B cell (primary cell): ENCODE results near the gene CTBP2. TPM values are rescaled to one million over a fixed set of nuclear protein-coding genes. Genes with fewer than 3 reads are reported as not detected.

ENCODE experiments used
- ATAC-seq: fragments of 200-7000 bp; cut with Tn5 transposase; one replicate; pipeline ENCODE4 v1.10.0; 2021; ENCODE audit warnings: low read depth, mild to moderate bottlenecking, moderate number of reproducible peaks, moderate library complexity
- CTCF ChIA-PET: fragments of 350-600 bp; sonication (Branson Sonifier 250); formaldehyde crosslinking; loops from one replicate; lab custom pipeline; 2021; ENCODE audit warnings: antibody characterized with exemption, inconsistent platforms; lab: Charles Lee
- POLR2A ChIA-PET: fragments of 350-600 bp; sonication (Branson Sonifier 250); formaldehyde crosslinking; loops from one replicate; lab custom pipeline; 2021; ENCODE audit warnings: antibody characterized with exemption; lab: Charles Lee
- DNase-seq: peaks from one replicate; pipeline ENCODE4 v3.0.0; 2013
- H2AFZ ChIP-seq: 2 replicates; pipeline ENCODE4 v1.6.1; 2012; ENCODE audit warnings: mild to moderate bottlenecking, low read depth, low read length; ENCODE audit not compliant: insufficient read depth, poor library complexity, severe bottlenecking
- H3K27ac ChIP-seq, 2 donors: 1 replicate in 1 of 2; 2 replicates in 1 of 2; pipeline ENCODE4 v1.5.1; 2012 to 2013; ENCODE audit warnings: low read length in 2 of 2, mild to moderate bottlenecking in 2 of 2, moderate library complexity in 1 of 2
- H3K27me3 ChIP-seq, 4 experiments: fragments of 200-600 bp in 1 of 4; sonication (generic) in 1 of 4; replicated peaks in 1 of 4; 1 replicate in 2 of 4; 2 replicates in 2 of 4; pipeline versions ENCODE4 v1.6.1 to v1.7.0; 2013 to 2016; ENCODE audit warnings: low read length in 3 of 4, mild to moderate bottlenecking in 2 of 4, mixed read lengths in 1 of 4, moderate library complexity in 1 of 4; ENCODE audit not compliant: insufficient read depth in 4 of 4, control insufficient read depth in 3 of 4; ENCODE audit errors: control extremely low read depth in 1 of 4
- H3K36me3 ChIP-seq, 2 experiments: replicated peaks in 1 of 2; 1 replicate in 1 of 2; 2 replicates in 1 of 2; pipeline versions ENCODE4 v1.6.1 to v1.7.1; 2013; ENCODE audit warnings: low read length in 1 of 2; ENCODE audit not compliant: insufficient read depth in 2 of 2, control insufficient read depth in 1 of 2; ENCODE audit errors: control extremely low read depth in 1 of 2, extremely low read depth in 1 of 2
- H3K4me1 ChIP-seq, 2 donors: fragments of 200-600 bp in 1 of 2; sonication (generic) in 1 of 2; 1 replicate in 1 of 2; 2 replicates in 1 of 2; pipeline versions ENCODE4 v1.5.1 to v1.6.1; 2013 to 2017; ENCODE audit warnings: low read length in 2 of 2; ENCODE audit not compliant: control insufficient read depth in 2 of 2, insufficient read depth in 2 of 2
- H3K4me2 ChIP-seq: replicated peaks from 2 replicates; pipeline ENCODE3; 2012; ENCODE audit warnings: mild to moderate bottlenecking, low read depth, low read length; ENCODE audit not compliant: poor library complexity, severe bottlenecking
- H3K4me3 ChIP-seq, 5 experiments: fragments of 200-600 bp in 1 of 5; sonication (generic) in 1 of 5; 1 replicate in 3 of 5; 2 replicates in 2 of 5; pipeline versions ENCODE4 v1.5.1 to v1.7.0; 2011 to 2016; ENCODE audit warnings: low read length in 4 of 5, mild to moderate bottlenecking in 4 of 5, low read depth in 2 of 5, control low read depth in 1 of 5, moderate library complexity in 1 of 5; ENCODE audit not compliant: insufficient read depth in 1 of 5; ENCODE audit errors: control extremely low read depth in 1 of 5, extremely low read depth in 1 of 5
- H3K79me2 ChIP-seq: fragments of 200-600 bp; sonication (generic); one replicate; pipeline ENCODE4 v1.6.0; 2016; ENCODE audit warnings: low read length; ENCODE audit not compliant: control insufficient read depth, insufficient read depth
- H3K9ac ChIP-seq: fragments of 200-600 bp; sonication (generic); 2 replicates; pipeline ENCODE4 v1.6.1; 2017; ENCODE audit warnings: mild to moderate bottlenecking, low read length, moderate library complexity
- H3K9me3 ChIP-seq, 3 donors: one replicate each; pipeline versions ENCODE4 v1.6.1 to v1.7.1; 2013; ENCODE audit warnings: low read length in 2 of 3; ENCODE audit not compliant: control insufficient read depth in 2 of 3, insufficient read depth in 1 of 3; ENCODE audit errors: control extremely low read depth in 1 of 3
- H4K20me1 ChIP-seq: 2 replicates; pipeline ENCODE4 v1.6.0; 2012; ENCODE audit warnings: mild to moderate bottlenecking, low read length; ENCODE audit not compliant: insufficient read depth, control insufficient read depth, poor library complexity, severe bottlenecking
- H3K27ac Mint-ChIP-seq: one replicate; pipeline ENCODE4 v1.8.0; 2021; ENCODE audit warnings: mixed read lengths
- H3K27me3 Mint-ChIP-seq: one replicate; pipeline ENCODE4 v1.8.0; 2021; ENCODE audit warnings: mixed read lengths
- H3K4me1 Mint-ChIP-seq: one replicate; pipeline ENCODE4 v1.8.0; 2021; ENCODE audit warnings: mixed read lengths
- H3K4me3 Mint-ChIP-seq: one replicate; pipeline ENCODE4 v1.8.0; 2021; ENCODE audit warnings: mixed read lengths
- H3K9me3 Mint-ChIP-seq: one replicate; pipeline ENCODE4 v1.8.0; 2022; ENCODE audit warnings: mixed read lengths; ENCODE audit not compliant: insufficient read depth
- CTCF ChIP-seq: fragments of 200-600 bp; IDR thresholded peaks from one replicate; pipeline ENCODE4 v1.8.0; 2022; ENCODE audit warnings: antibody characterized with exemption, mild to moderate bottlenecking
- EZH2 ChIP-seq: IDR thresholded peaks from 2 replicates; pipeline ENCODE4 v1.6.1; 2012; ENCODE audit warnings: borderline replicate concordance, low read depth, mild to moderate bottlenecking, moderate library complexity, low read length; ENCODE audit not compliant: insufficient read depth, poor library complexity, severe bottlenecking
- WGBS: methylation state at CpG from one replicate; pipeline ENCODE4 v1.1.5; 2013; ENCODE audit warnings: missing lambda C conversion rate; ENCODE audit not compliant: insufficient coverage; 5-methylcytosine and 5-hydroxymethylcytosine counted together
- intact Hi-C: fragments of 100-400 bp; cut with micrococcal nuclease; formaldehyde crosslinking; loops from one replicate; pipeline ENCODE4 v1.10.0; 2022
- polyA plus RNA-seq: library from polyadenylated mRNA; depleted of rRNA; stranded (reverse); fragments of >200 nt; gene quantifications from 2 replicates; pipeline ENCODE4 v1.2.3, GENCODE V29; 2012
- total RNA-seq, 2 donors: library from RNA; stranded (reverse); fragments of 120-200 nt in 1 of 2; gene quantifications; 1 replicate in 1 of 2; 2 replicates in 1 of 2; pipeline versions ENCODE4 v1.2.3 to v1.2.4, GENCODE V29; 2013 to 2022

Gene CTBP2
- total and polyA plus RNA-seq, 2 donors (not counting 1 experiment from before 2014, with no cell fraction given): 0.39 to 0.85 TPM

DNA sequence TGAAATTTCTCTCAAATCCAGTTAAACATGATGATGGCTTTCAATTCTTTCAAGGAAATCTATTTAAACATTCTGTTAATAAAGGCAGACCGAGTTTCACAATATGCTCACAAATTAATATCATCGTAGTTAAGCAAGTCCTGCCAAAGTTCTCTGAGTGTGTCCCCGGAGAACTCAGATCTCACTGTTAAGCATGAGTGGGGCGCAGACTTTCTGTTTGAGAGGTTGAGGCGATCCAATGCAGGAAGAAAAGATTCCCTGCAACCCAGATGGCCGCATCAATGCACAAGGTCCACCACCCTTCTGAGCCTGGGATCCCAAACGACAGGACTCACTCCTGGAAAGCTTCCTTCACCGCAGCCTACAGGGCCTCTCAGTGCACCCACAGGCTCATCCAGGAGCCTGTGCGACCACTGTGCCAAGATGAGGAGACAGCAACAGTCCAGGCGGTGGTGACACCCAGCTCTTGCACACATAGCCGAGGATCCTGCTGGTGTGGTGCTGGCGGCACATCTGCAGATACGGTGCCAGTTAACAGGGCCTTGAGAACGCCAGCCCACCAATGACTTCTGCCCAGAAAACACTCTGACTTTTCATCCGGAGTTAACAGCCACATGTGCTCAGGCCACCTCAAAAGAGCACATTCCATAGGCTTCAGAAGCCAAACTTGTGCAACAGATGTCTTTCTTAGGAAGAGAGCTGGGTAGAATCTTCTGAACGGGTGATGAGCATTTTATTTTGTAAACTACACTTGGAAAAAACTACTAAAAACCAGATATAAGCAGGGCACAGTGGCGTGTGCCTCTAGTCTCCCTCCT is 116.3 kb downstream of the CTBP2 start:
- Histone ChIP-seq H4K20me1 (no peaks in the 10 kb centered on the region), H3K9me3 (peaks cover 0 to 3% (median 0%) of the 10 kb centered on the region in 3 donors), H3K36me3 (no peaks in the 10 kb centered on the region), H3K4me3 (no peak overlapping the region), H3K27me3 (peaks cover 0 to 19% (median 8%) of the 10 kb centered on the region in 4 experiments), H3K79me2 (no peaks in the 10 kb centered on the region), H3K27ac (no peak overlapping the region), H2AFZ (no peak overlapping the region), H3K9ac (no peak overlapping the region), H3K4me2 (no peak overlapping the region), H3K4me1 (no peaks in the 10 kb centered on the region)
- Mint-ChIP-seq H3K27ac (no peak overlapping the region), H3K4me3 (no peak overlapping the region), H3K4me1 (no peaks in the 10 kb centered on the region), H3K9me3 (no peaks in the 10 kb centered on the region), H3K27me3 (peaks cover 41% of the 10 kb centered on the region)
- TF ChIP-seq CTCF (no peak), EZH2 (no peak)
- ChIA-PET POLR2A (no interaction called here), CTCF (no interaction called here)
- WGBS: 99% methylated on average over 14 of the region's 17 CpGs
- intact Hi-C loops: no loop called here
- DNase-seq (no peak), ATAC-seq (no peak)

- Histone ChIP-seq H3K27ac (no peak overlapping the region), H2AFZ (no peak overlapping the region), H3K9ac (no peak overlapping the region), H4K20me1 (no peaks in the 10 kb centered on the region), H3K27me3 (peaks cover 0 to 7% (median 3%) of the 10 kb centered on the region in 4 experiments), H3K79me2 (no peaks in the 10 kb centered on the region), H3K4me3 (no peak overlapping the region), H3K4me2 (no peak overlapping the region), H3K9me3 (no peaks in the 10 kb centered on the region), H3K4me1 (no peaks in the 10 kb centered on the region), H3K36me3 (no peaks in the 10 kb centered on the region)
- no peaks in the 10 kb centered on the region for H3K4me1 Mint-ChIP-seq
- POLR2A ChIA-PET: no interaction called here
- H3K27ac Mint-ChIP-seq: no peak overlapping the region
- H3K4me3 Mint-ChIP-seq: no peak overlapping the region
- H3K27me3 Mint-ChIP-seq: peaks cover 33% of the 10 kb centered on the region
- CTCF ChIA-PET: no interaction called here
- H3K9me3 Mint-ChIP-seq: no peaks in the 10 kb centered on the region
- 84% methylated on average over 4 of the region's 9 CpGs for WGBS
- TF ChIP-seq CTCF (no peak), EZH2 (no peak)
- intact Hi-C loops: no loop called here
- DNase-seq (no peak), ATAC-seq (no peak)
Measured at GRCh38 chr10:125041856-125042506, 118.4 kb downstream of the CTBP2 start.
